ENCODE results near the gene CTCFL.
A peak's percentile ranks its signal among the peaks of the same experiment; 100 is the strongest.

Gene CTCFL

GRCh38 chr20:57457243-57458095 is 67.5 kb downstream of the CTCFL start:
- no peak overlapping the region for H3K4me3 Mint-ChIP-seq
- no peaks in the 10 kb centered on the region for H3K9me3 Mint-ChIP-seq
- no peak for DNase-seq (ENCODE audit: low spot score)
- H3K27ac Mint-ChIP-seq: no peak overlapping the region
- H3K36me3 Mint-ChIP-seq (ENCODE audit: low read depth): no peaks in the 10 kb centered on the region
- H3K27me3 Mint-ChIP-seq (ENCODE audit: low read depth): peaks cover 6% of the 10 kb centered on the region
- H3K4me1 Mint-ChIP-seq (ENCODE audit: low read depth): peaks cover 3% of the 10 kb centered on the region

GRCh38 chr20:57456116-57456515 is 68.8 kb downstream of the CTCFL start:
- H3K36me3 Mint-ChIP-seq (ENCODE audit: low read depth): no peaks in the 10 kb centered on the region
- DNase-seq (ENCODE audit: low spot score): no peak
- H3K27ac Mint-ChIP-seq: no peak overlapping the region
- peaks cover 14% of the 10 kb centered on the region for H3K4me1 Mint-ChIP-seq (ENCODE audit: low read depth)
- H3K4me3 Mint-ChIP-seq: no peak overlapping the region
- H3K27me3 Mint-ChIP-seq (ENCODE audit: low read depth): peaks cover 6% of the 10 kb centered on the region
- no peaks in the 10 kb centered on the region for H3K9me3 Mint-ChIP-seq

- Mint-ChIP-seq H3K9me3 (no peaks in the 10 kb centered on the region), H3K4me1 (ENCODE audit: low read depth) (peaks cover 19% of the 10 kb centered on the region), H3K36me3 (ENCODE audit: low read depth) (no peaks in the 10 kb centered on the region), H3K27ac (no peak overlapping the region), H3K27me3 (ENCODE audit: low read depth) (peaks cover 6% of the 10 kb centered on the region), H3K4me3 (no peak overlapping the region)
- DNase-seq (ENCODE audit: low spot score): no peak
These were observed 69.6 kb downstream of the CTCFL start for GRCh38 chr20:57455386-57455785.

GRCh38 chr20:57451795-57452661 is 72.9 kb downstream of the CTCFL start:
- H3K4me1 Mint-ChIP-seq (ENCODE audit: low read depth): peaks cover 26% of the 10 kb centered on the region
- no peak for DNase-seq (ENCODE audit: low spot score)
- peak overlapping the region; percentile 59 for H3K27ac Mint-ChIP-seq
- H3K9me3 Mint-ChIP-seq: no peaks in the 10 kb centered on the region
- peak overlapping the region; percentile 16 for H3K4me3 Mint-ChIP-seq
- H3K36me3 Mint-ChIP-seq (ENCODE audit: low read depth): no peaks in the 10 kb centered on the region
- H3K27me3 Mint-ChIP-seq (ENCODE audit: low read depth): peaks cover 28% of the 10 kb centered on the region

GRCh38 chr20:57451431-57451794 is 73.5 kb downstream of the CTCFL start:
- Mint-ChIP-seq H3K27ac (no peak overlapping the region), H3K4me3 (peak overlapping the region; percentile 16)

GRCh38 chr20:57450931-57451330 is 74.0 kb downstream of the CTCFL start:
- H3K36me3 Mint-ChIP-seq (ENCODE audit: low read depth): no peaks in the 10 kb centered on the region

More at GRCh38 chr20:57451431-57451794, 73.5 kb downstream of the CTCFL start:
- Mint-ChIP-seq H3K4me1 (ENCODE audit: low read depth) (peaks cover 27% of the 10 kb centered on the region), H3K9me3 (no peaks in the 10 kb centered on the region), H3K36me3 (ENCODE audit: low read depth) (no peaks in the 10 kb centered on the region), H3K27me3 (ENCODE audit: low read depth) (peaks cover 30% of the 10 kb centered on the region)
- DNase-seq (ENCODE audit: low spot score): no peak

GRCh38 chr20:57450419-57450818 is 74.5 kb downstream of the CTCFL start:
- Mint-ChIP-seq H3K27me3 (ENCODE audit: low read depth) (peaks cover 36% of the 10 kb centered on the region), H3K36me3 (ENCODE audit: low read depth) (no peaks in the 10 kb centered on the region), H3K4me1 (ENCODE audit: low read depth) (peaks cover 28% of the 10 kb centered on the region), H3K27ac (no peak overlapping the region), H3K4me3 (peak overlapping the region; percentile 36), H3K9me3 (peaks cover 2% of the 10 kb centered on the region)
- DNase-seq (ENCODE audit: low spot score): no peak

More at GRCh38 chr20:57450931-57451330, 74.0 kb downstream of the CTCFL start:
- no peak for DNase-seq (ENCODE audit: low spot score)
- peaks cover 28% of the 10 kb centered on the region for H3K4me1 Mint-ChIP-seq (ENCODE audit: low read depth)
- H3K4me3 Mint-ChIP-seq: no peak overlapping the region
- no peaks in the 10 kb centered on the region for H3K9me3 Mint-ChIP-seq
- peaks cover 34% of the 10 kb centered on the region for H3K27me3 Mint-ChIP-seq (ENCODE audit: low read depth)
- H3K27ac Mint-ChIP-seq: no peak overlapping the region

GRCh38 chr20:57449398-57450354 is 75.3 kb downstream of the CTCFL start:
- Mint-ChIP-seq H3K27me3 (ENCODE audit: low read depth) (peaks cover 37% of the 10 kb centered on the region), H3K36me3 (ENCODE audit: low read depth) (no peaks in the 10 kb centered on the region), H3K9me3 (peaks cover 3% of the 10 kb centered on the region), H3K4me1 (ENCODE audit: low read depth) (peaks cover 28% of the 10 kb centered on the region), H3K27ac (peak overlapping the region; percentile 35), H3K4me3 (no peak overlapping the region)
- DNase-seq (ENCODE audit: low spot score): no peak

GRCh38 chr20:57448764-57449354 is 76.1 kb downstream of the CTCFL start:
- peaks cover 34% of the 10 kb centered on the region for H3K27me3 Mint-ChIP-seq (ENCODE audit: low read depth)
- H3K4me3 Mint-ChIP-seq: no peak overlapping the region
- no peaks in the 10 kb centered on the region for H3K36me3 Mint-ChIP-seq (ENCODE audit: low read depth)
- peak overlapping the region; percentile 35 for H3K27ac Mint-ChIP-seq
- H3K4me1 Mint-ChIP-seq (ENCODE audit: low read depth): peaks cover 28% of the 10 kb centered on the region
- DNase-seq (ENCODE audit: low spot score): no peak
- peaks cover 3% of the 10 kb centered on the region for H3K9me3 Mint-ChIP-seq

Measured in T-helper 2 cell treated with Interferon-gamma antibody and Interleukin-4, amounts not matched to agents 5 μg/mL and 100 μg/mL, for 36 hours (primary cell).